HG02885 (cell line): Measurements from ENCODE around the gene USP10.

Source experiments
- ATAC-seq: cut with Tn5 transposase; IDR thresholded peaks from one replicate; pipeline ENCODE4 v1.9.1; 2021; ENCODE audit warnings: mild to moderate bottlenecking; ENCODE audit not compliant: unreplicated experiment, poor library complexity

USP10 gene, protein sequence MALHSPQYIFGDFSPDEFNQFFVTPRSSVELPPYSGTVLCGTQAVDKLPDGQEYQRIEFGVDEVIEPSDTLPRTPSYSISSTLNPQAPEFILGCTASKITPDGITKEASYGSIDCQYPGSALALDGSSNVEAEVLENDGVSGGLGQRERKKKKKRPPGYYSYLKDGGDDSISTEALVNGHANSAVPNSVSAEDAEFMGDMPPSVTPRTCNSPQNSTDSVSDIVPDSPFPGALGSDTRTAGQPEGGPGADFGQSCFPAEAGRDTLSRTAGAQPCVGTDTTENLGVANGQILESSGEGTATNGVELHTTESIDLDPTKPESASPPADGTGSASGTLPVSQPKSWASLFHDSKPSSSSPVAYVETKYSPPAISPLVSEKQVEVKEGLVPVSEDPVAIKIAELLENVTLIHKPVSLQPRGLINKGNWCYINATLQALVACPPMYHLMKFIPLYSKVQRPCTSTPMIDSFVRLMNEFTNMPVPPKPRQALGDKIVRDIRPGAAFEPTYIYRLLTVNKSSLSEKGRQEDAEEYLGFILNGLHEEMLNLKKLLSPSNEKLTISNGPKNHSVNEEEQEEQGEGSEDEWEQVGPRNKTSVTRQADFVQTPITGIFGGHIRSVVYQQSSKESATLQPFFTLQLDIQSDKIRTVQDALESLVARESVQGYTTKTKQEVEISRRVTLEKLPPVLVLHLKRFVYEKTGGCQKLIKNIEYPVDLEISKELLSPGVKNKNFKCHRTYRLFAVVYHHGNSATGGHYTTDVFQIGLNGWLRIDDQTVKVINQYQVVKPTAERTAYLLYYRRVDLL

DNA sequence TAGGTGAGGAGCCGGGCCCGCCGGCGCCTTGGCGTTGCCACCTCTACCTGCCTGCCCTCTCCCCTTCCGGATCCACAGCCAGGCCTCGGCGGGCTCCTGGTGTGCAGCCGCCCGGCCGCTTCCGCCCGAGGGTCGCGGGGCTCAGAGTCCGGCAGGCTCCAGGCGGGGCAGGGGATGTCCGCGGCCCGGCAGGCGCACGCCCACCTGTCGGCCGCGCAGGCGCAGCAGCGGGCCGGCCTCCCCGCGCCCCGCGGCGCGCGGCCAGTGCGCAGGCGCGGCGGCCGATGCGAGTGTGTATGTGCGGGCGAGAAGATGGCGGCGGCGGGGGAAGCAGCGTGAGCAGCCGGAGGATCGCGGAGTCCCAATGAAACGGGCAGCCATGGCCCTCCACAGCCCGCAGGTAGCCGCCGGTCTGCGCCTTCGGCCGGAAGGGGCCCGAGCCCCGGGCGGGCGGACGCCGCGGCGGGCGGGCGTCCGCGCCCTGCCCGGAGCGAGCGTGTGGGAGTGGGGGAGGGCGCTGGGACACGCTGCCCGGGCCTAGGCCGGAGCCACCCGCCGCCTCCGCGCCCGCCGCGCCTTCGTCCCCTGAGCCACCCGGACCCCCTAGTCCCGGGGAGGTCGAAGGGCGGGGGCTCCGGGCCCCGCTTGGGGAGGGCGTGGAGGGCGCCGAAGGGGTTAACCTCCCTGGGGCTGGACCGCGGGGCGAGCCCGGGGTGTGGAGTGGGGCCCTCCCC, at the start of gene USP10:
Gene USP10, plus strand, starts transcription at position 289 of the 734 bp plus-strand sequence. Its CDS starts 91 bp downstream, at position 380.
- peak; percentile 80 for ATAC-seq

DNA sequence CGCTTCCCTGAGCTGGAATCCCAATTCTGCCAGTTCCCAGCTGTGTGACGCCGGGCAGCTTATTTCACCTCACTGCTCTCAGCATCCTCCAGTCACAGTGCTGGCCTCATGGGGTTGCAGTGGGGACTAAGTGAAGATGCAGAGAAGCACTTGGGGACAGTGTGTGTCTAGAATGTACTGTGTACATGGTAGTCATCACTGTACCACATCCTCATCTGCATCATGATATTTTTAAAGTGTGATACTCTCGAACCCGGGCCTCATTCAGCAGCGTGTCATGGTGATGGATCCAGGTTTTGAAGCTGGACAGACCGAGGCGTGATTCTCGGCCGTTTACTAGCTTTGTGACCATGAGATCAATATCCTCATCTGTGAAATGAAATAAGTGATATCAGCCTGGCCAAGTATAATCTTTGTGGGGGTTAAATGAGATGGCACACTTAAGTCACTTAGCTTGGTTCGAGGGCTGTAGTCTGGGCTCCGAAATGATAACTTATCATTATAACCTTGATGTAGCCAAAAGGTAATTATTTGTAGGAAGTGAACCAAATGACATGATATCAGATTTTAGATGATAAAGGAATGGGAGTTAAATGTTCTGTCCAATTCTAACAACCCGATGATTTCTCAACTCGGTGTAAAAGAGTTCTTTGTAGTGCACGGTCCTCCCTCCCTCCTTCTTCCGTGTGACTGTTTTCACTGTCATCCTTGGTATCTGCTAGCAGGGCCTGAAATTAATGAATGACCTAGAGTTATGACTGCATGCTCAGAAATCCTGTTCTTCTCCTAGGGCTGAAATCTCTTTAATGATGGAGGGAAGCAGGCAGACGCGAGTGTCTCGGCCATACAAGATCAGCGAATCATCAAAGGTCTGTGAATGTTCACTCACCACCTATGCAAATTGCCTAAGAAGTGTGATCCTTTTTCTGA, 49.5 kb upstream of the USP10 start:
- no peak for ATAC-seq

DNA sequence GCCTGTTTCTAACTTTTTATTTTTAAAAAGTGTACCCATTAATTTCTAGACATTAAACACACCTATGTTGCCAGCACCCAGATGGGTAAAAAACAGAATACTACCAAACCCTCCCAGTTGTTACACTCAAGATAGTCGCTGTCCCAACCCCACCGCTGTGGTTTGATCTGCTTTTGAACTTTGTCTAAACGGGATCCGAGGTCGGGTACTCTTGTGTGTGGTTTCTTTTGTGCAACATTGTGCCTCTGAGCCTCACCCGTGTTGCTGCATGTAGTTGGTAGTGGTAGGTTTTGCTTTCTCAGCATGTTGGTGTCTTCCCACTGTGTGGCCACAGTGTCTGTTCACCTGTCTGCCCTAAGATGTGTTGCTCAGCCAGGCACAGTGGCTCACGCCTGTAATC, 47.2 kb upstream of the USP10 start:
- ATAC-seq, result no peak

DNA sequence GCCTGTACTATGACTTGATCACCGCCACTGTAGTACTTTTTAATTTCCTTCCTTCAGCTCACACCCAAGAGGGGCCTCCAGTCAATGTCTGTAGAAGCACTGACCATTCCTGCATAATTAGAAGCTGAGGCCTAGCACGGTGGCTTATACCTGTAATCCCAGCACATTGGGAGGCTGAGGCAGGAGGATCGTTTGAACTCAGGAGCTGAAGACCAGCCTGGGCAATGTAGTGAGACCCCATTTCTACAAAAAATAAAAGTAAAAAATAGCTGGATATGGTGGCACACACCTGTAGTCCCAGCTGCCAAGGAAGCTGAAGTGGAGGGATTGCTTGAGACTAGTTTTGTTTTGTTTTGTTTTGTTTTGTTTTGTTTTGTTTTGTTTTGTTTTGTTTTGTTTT, 45.6 kb upstream of the USP10 start:
- no peak for ATAC-seq

DNA sequence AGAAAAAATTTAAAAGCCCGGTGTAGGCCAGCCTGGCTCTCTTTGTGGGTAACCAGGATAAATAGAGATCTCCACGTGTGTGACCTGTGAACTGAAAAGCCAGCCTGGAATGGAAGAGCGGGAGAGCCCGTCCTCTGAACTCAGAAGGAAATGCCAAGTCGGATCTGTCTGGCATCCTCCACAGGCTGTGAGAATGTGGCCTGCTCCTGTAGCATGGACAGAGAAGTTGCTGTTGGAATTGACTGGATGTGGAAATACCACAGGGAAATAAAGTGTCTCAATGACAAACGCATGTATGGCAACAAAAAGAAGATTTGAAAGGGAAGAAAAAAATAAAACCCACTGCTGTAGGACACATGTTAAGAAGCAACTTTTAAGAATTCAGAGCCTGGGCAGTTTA, 44.8 kb upstream of the USP10 start:
- ATAC-seq, result no peak

DNA sequence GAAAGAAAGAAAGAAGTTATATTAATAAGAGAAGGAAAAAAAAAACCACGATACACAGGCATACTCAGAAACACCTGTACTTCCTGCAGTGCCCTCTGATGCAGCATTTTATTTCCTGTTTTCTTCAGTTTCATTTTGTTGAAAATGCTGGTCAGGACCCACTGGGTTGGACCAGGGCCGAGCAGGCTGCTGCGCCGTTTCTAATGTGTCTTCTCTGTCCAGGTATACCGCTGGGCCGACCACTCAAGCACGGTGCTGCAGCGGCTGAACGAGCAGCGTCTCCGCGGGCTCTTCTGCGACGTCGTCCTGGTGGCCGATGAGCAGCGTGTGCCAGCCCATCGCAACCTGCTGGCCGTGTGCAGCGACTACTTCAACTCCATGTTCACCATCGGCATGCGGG, 43.2 kb upstream of the USP10 start:
- ATAC-seq, result no peak

DNA sequence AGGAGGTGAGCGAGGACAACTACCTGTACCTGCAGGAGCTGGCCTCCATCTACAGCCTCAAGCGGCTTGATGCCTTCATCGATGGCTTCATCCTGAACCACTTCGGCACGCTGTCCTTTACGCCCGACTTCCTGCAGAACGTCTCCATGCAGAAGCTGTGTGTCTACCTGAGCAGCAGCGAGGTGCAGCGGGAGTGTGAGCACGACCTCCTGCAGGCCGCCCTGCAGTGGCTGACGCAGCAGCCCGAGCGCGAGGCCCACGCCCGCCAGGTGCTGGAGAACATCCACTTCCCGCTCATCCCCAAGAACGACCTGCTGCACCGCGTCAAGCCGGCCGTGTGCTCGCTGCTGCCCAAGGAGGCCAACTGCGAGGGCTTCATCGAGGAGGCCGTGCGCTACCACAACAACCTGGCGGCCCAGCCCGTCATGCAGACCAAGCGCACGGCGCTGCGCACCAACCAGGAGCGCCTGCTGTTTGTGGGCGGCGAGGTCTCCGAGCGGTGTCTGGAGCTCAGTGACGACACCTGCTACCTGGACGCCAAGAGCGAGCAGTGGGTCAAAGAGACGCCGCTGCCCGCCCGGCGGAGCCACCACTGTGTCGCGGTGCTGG, 42.5 kb upstream of the USP10 start:
- no peak for ATAC-seq

DNA sequence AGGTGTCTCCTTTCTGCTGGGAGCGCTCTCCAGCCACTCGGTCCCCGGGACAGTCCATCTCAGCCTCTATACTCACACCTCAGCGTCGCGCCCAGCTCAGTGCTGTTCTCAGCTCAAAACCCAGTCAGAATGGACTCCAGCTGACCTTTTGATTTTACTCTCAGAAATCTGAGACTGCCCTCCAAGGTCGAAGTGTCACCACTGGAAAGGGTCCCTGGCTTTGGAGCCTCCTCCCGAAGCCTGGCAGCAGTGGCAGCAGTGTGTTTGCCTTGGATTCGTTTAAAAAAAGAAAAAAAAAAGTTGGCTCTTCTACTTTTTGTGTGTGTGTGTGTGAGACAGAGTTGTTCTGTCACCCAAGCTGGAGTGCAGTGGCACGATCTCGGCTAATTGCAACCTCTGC, 41.1 kb upstream of the USP10 start:
- no peak for ATAC-seq

DNA sequence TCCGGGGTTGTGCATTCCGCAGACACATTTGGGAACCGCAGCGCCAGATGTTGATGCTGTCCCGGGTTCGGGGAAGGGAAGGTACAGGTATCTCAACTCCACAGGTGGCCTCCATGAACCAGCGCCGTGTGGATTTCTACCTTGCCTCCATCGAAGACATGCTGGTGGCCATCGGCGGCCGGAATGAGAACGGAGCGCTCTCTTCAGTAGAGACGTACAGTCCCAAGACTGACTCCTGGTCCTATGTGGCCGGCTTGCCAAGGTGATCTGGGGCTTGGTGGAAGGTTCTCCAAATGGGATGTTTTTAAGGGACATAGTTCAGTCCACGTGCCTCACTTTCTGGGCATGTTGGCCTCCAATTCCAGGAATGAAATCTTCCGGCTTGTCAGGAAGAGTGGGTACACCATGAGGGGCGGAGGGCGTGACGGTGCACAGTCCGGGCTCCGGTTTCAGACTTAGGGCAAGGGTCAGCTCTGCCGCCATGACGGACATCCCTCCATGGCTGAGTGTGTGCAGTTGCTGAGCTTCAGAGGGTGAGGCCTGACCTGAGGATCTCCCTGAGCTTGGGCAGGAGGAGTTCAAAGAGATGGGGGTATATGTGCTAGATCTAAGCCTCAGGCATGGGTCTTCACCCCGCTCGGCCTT, 40.0 kb upstream of the USP10 start:
- no peak for ATAC-seq

DNA sequence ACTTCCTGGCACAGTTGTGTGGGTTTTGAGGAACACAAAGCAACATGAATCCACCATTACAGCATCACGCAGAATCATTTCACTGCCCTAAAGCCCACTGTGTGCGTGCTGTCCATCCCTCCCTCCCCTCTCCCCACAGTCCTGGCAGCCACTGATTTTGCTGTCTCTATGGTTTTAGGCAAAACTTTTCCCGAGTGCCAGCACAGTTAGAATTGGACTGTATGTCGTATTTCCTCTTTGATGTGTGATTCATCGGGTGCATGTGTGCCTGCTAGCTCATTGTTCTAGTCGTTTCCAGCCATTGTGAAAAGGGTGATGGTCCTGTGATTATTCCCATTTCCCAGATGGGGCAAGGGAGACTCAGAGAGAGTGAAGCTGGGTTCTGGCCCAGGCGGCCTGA, 38.8 kb upstream of the USP10 start:
- ATAC-seq, result no peak

DNA sequence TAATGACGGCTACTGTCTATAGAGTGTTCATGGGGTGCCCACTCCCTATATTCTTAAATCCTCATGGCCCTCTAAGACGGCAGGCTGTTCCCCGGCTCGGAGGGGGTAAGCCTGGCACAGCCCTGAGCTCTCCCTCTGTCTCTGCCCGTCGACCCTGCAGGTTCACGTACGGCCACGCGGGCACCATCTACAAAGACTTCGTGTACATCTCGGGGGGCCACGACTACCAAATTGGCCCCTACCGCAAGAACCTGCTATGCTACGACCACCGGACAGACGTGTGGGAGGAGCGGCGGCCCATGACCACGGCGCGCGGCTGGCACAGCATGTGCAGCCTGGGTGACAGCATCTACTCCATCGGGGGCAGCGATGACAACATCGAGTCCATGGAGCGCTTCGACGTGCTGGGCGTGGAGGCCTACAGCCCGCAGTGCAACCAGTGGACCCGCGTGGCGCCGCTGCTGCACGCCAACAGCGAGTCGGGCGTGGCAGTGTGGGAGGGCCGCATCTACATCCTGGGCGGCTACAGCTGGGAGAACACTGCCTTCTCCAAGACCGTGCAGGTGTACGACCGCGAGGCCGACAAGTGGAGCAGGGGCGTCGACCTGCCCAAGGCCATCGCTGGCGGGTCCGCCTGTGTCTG, 38.3 kb upstream of the USP10 start:
- no peak for ATAC-seq

DNA sequence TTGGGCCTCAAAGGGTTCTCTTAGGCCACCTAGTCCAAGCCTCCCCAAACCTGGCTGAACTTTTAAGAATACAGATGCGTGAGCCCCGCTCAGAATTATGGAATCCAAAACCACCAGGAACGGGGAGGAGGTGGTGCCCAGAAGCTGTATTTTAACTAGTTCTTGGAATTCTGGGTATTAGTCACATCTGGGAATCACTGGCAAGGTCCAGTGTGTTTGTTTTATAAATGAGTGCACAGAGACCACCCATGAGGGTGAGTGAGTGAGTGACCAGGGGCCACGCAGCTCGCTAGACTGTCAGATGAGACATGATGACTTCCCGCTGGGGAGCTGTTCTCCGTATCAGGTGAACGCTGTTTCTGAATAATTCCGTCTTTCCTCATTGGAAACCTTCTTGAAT, 37.3 kb upstream of the USP10 start:
- ATAC-seq, result no peak

DNA sequence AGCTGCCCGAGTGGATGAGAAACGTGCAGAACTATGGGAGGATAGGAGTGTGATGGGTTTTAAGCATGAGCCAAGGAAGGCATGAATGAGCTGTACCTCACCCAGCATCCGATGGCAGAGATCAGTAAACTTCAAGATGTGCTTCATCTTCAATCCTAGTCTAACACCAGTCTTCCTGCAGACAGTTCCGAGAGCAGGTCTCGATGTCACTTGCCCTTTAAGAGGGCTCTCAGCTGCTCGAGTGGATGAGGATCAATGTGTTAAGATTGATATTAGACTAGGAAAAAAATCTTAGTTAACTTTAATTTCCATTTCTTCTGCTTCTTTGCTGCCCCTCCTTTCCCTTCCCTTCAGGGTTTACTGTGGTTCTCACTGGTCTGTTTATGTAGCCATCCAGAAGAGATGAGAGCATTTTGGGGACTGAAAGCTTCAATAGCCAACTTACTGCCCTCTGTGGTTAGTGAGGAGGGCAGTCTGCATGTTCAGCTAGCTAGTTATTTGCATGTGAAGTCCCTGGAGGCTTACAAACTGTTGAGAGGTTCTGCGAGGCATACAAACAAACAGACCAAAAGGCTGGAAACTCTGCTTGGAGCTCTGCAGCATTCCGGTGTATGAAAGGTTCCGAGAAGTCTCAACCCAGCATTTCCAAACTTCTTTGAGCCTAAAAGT, 36.2 kb upstream of the USP10 start:
- ATAC-seq, result peak; percentile 75

DNA sequence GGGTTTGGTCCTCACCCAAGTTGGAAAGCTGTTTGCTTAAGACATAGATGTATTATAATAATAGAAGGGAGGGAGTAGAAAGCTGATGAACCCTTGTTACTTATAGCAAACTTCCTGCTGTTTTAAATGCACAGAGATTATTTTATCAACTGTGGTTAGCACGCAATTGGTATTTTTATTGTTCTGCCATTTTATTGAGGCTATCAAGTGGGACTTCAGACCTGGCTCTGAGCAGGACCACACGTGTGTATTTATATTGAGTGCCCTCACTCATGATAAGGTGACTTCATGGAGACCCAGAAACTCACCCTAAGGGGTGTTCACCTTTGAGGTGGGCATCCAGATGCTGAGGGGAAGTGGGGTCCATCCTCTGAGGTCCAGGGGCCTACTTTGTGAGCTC, 34.4 kb upstream of the USP10 start:
- ATAC-seq, result no peak

DNA sequence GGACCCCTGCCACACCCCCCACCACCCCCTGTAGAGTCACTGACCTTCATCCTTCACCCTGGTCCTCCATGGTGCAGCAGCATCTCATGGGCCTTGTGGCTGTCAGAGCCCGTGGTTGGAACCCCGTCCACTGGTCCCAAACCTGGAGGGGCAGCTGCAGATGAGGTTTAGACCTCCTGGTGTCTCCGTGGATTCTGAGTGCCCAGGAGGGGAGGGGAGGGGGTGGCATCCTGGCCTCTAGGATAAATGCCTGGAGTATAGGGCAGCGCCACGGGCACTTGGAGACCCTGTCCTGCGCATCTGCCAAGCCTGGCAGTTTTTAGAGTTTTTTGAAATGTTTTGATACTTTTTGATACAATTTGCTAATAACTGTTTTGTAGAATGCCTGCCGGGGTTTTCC, 34.0 kb upstream of the USP10 start:
- no peak for ATAC-seq

DNA sequence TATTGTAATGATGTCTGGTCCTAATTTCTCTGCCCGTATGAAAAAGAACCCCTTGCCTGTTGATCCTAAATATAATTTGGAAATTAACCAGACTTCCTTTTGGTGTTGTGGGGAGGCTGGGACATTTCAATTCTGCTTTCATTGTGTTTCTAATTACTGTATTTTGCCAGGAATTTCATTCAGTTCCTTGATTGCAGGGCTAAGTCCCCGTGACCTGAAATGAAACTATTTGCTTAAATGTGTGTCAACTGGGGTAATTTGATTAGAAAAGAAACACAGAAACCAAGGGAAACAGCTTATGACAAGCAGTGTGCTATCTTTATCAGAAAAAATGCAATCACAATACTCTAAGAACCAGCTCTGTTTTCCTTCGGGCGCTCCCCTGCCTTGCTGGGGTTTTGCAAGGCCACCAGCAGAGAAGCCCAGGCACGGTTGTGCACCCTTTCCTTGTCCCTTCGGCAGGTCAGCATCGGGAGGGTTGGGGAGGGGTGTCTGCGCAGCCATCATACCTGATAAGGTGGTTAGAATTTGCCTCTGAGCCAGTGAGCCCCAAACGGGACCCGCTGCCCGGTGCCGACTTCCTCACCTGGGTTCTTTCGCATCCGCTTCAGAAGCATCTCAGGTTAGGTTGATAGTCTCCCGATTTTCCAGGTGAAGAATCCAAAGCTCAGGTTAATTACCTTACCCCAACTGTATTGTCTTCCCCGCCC, 32.0 kb upstream of the USP10 start:
- ATAC-seq, result no peak

DNA sequence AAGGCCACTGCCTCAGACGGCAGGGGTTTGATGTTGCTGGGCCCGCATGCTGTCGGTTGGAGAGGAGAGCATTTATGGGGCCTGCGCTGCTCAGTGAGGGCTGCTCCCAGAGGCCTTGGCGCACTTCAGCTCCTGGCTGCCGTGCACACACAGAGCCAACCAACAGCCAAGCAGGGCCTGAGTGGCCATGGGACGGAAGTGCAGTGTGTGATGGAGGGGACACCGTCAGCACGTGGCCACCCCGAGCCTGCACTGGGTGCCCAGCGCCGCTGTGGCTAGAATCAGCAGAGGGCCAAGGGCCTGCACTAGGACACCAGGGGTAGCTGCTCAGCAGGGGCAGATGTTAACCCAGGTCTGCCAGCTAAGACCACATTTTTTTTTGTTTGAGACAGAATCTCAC, 29.7 kb upstream of the USP10 start:
- no peak for ATAC-seq
